ENCODE measurements around the gene BGN.

The BGN gene

GRCh38 chrX:153549807-153550206 lies 55.0 kb downstream of the BGN start:
- TF ChIP-seq CTCF (IDR thresholded peaks at IDR 0.05; ENCODE audit: low read depth, low read length), result no peak
- DNase-seq (ENCODE audit: extremely low read depth, low read depth), result no peak

GRCh38 chrX:153551135-153551534 lies 56.4 kb downstream of the BGN start:
- DNase-seq (ENCODE audit: extremely low read depth, low read depth), result no peak
- TF ChIP-seq CTCF (IDR thresholded peaks at IDR 0.05; ENCODE audit: low read depth, low read length), result no peak

GRCh38 chrX:153554519-153555167 lies 59.9 kb downstream of the BGN start:
- peak; percentile 2 for DNase-seq (ENCODE audit: extremely low read depth, low read depth)

GRCh38 chrX:153556767-153557166 lies 62.0 kb downstream of the BGN start:
- DNase-seq (ENCODE audit: extremely low read depth, low read depth), result no peak
- no peak for TF ChIP-seq CTCF (IDR thresholded peaks at IDR 0.05; ENCODE audit: low read depth, low read length)

More at GRCh38 chrX:153554519-153555167, 59.9 kb downstream of the BGN start:
- peak; percentile 79 for TF ChIP-seq CTCF (IDR thresholded peaks at IDR 0.05; ENCODE audit: low read depth, low read length)

- TF ChIP-seq CTCF (IDR thresholded peaks at IDR 0.05; ENCODE audit: low read depth, low read length), result no peak
- DNase-seq (ENCODE audit: extremely low read depth, low read depth), result no peak
Measured at GRCh38 chrX:153557618-153558355, 63.0 kb downstream of the BGN start.

Data from AG09319 (cell line).